ENCODE data around the gene INTS6. TPM values are rescaled to one million over a fixed set of nuclear protein-coding genes. Genes with fewer than 3 reads are reported as not detected.
"Not testable (repeated sequence)": the region's sequence is repeated elsewhere in the genome, so short reads cannot be mapped to it uniquely, and the experiment has no call there.

Gene INTS6
- total RNA-seq, 2 donors from 2014 or later, result 32.1 to 35.4 TPM

DNA sequence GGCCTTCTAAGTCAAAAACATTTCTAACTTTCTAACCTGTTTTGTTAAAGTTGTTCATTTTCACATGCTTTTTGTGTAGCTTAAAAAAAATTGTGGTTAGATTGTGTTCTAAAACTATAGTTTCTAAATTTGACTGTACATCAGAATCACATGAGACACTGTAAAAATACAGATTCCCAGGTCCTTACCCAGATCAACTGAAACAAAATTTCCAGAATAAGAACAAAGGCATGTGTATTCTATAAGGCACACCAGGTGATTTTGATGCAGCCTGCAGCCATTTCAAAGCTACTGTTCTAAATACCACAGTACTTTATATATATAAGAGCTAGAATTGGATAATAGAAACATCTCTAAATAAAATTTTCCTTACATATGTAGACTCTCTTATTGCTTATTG is 29.1 kb downstream of the INTS6 start:
- intact Hi-C loops (cut with DNase I, micrococcal nuclease), result no loop called here
- ATAC-seq (no peak), DNase-seq (no peak)

DNA sequence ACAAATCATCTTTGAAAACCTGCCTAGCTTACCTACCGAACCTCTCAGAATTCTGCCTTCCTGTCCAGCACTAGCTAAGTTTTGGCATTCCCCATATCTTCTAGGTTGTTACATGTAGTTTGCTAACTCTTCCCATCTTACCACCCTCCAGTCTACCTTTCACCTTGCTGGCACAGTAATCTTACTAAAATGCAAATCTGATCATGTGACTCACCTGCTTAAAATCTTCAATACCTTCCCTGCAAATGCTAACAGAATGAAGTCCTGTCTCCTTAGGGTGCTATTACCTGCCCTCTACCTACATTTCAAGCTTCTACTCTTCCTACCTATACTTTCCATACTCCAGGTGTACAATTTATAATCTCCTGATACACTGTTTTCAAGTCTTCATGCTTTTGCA is 30.4 kb downstream of the INTS6 start:
- intact Hi-C loops (cut with DNase I, micrococcal nuclease), result no loop called here
- DNase-seq, result no peak
- peak; percentile 15 for ATAC-seq

DNA sequence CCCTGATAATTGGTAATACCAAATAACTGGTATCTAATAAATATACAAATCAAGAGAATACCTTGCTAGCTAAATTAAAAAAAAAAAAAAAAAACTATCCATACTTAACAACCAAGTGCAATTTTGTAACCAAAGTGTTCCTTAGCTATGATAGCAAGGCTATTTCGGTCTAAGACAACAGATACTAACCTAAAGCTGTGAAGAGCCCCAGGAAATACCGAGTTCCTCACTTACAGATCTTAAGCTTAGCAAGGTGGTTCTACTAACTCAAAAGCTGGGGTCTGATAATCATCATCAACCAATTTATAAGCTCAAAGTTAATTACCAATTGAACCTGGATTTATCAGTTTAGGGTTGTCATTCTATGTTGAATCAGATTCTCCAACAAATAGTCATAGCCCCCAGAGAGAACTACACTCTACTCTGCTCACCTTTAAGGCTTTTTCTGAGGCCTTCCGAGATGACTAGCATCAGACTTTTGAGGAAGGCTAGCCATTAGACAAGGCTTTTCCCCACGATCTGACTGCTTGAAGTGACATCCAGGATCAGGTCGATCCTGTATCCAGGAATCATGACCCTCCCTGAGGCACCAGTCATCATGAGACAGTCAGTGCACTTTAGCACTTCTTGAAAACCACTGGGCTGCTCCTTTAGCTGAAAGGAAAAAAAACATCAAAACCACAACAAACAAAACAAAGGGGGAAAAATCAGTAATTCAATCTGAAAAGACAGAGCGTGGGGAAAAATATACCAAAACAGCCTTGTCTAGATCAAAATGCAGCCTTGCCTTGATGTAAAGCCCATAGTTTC is 31.9 kb downstream of the INTS6 start:
- intact Hi-C loops (cut with DNase I, micrococcal nuclease), result no loop called here
- DNase-seq (no peak), ATAC-seq (no peak)

DNA sequence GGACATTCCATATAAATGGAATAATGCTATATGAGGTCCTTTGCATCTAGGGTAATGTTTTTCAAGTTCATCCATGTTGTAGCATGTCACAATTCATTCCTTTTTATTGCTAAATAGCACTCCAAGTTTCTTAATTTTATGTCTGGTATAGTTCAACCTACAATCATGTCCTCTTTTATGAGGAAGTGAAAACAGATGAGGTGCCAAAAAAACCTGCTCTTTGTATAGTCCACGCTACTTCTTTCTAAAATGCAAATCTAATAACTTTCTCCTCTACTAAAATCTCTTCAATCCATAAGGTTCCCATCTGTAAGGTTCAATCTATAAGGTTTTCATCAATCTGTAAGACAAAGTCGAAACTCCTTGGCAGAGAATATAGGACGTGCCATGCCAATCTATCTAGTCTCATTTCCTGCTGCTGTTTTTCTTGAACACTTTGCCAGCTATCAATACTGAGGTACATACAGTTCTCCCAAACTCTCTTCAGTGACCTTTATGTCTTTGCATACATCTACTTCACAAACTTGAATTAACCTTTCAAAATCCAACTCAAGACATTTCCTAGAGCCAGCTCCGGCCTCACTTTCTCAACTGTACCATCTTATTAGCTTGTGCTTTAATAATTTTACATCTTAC is 33.7 kb downstream of the INTS6 start:
- ATAC-seq, result peak; percentile 45

DNA sequence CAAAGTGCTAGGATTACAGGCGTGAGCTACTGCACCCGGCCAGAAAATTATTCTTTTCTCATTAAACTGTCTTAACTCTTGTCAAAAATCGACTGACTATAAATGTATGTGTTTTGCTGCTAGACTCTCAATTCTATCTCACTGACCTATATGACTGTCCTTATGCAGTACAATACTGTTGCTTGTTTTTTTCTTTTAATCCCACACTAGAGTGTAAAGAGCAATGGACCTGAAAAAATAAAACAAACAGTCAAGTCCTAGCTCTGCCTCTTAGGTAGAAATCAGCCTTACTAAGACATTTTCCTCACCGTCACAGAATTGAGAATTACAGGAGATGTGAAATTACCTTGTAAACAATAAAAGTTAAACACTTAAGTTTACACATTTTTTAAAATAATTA is 35.1 kb downstream of the INTS6 start:
- intact Hi-C loops (cut with DNase I, micrococcal nuclease), result no loop called here
- ATAC-seq (no peak), DNase-seq (no peak)

More for the DNA sequence above, 33.7 kb downstream of the INTS6 start:
- DNase-seq, result no peak
- intact Hi-C loops (cut with DNase I, micrococcal nuclease), result no loop called here

DNA sequence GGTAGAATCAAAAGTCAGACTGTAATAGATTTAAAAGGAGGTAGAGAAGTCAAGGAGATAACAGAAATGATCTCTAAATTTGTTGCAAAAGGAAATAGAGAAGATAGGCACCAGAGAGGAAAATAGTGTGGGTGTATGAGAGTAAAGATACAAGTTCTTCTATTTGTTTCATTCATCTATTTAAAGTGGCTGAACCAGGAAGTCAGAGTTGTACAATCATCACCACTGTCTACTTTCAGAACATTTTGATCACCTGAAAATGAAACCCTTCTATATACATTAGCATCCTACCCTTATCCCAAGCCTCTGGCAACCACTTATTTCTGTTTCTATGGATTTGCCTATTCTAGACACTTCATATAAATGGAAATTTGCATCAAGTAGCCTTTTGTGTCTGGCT is 36.7 kb downstream of the INTS6 start:
- intact Hi-C loops (cut with DNase I, micrococcal nuclease), result no loop called here
- no peak for DNase-seq
- ATAC-seq, result no peak

DNA sequence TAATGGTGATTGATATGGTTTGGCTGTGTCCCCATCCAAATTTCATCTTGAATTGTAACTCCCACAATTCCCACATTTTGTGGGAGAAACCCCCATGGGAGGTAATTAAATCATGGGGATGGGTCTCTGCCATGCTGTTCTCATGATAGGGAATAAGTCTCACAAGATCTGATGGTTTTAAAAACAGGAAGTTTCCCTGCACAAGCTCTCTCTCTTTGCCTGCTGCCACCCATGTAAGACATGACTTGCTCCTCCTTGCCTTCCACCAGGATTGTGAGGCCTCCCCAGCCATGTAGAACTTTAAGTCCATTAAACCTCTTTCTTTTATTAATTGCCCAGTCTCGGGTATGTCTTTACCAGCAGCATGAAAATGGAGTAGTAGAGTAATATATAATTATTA is 37.5 kb downstream of the INTS6 start:
- ATAC-seq; DNase-seq; intact Hi-C loops (cut with DNase I, micrococcal nuclease): not testable (repeated sequence)

DNA sequence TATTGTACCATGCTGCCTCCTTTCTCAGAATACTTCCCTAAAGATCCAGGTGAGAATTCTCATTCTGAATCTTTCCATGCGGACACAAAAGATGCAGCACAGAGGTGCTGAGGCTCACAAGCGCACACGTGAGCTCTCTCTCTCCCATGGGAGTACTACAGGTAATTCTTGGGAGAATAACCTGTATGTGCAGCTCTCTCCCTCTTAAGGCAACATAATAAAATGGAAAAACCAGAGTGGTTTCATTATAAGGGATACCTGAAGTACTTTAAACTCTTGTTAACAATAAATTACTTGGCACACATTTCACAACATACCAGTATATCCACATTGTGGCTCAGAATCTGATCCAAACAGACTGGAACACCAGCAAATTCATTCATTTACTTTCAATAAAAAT is 40.4 kb downstream of the INTS6 start:
- DNase-seq, result no peak
- peak; percentile 26 for ATAC-seq
- intact Hi-C loops (cut with DNase I, micrococcal nuclease), result no loop called here

DNA sequence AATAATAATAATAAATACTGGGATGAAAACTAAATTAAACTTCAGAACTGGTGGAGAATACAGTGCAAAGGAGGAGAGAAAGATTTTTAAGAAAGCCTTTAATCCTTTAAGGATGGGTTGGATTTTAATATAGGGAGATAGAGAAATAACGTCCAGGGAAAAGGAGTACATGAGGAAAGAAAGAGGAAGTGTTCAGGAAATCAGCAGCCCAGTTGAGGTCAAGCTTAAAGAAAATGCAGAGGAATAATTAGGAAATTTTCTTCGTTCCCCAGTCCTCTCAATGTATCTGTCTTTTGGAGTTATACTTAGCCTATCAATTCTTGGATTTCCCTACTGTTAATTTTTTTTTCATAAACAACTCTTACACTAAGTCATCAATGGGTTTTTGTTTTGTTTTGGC is 47.7 kb downstream of the INTS6 start:
- DNase-seq (no peak), ATAC-seq (no peak)
- intact Hi-C loops (cut with DNase I, micrococcal nuclease), result no loop called here

DNA sequence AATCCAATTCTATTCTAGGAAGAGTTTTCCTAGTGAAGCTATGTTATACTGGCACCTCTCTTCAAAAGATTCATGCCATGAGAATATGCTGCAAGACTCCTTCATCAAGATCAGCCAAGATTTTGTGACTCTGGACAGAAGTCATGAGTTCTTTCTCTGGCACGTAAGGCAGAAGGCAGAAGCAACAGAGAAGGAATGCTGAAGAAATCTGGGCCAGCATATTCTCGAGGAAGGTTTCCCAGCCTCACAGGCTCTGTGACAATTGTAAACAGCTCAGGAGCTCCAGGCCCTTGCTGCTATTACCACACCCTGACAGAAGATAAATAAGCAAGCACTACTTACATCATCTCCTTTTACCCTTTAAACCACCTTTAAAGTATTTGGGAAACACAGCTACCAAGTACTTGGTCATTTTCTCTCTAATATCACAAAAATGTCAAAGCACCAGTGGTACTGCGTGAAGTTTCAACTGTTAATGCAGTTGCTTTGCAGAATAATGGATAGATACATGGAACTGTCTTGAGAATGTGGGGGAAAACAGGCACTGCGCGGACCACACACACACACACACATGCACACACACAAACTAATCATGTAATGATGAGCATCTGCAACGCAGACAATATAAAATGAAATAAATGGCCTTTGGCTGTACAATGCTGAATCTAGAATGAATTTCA is 55.4 kb downstream of the INTS6 start:
- intact Hi-C loops (cut with DNase I, micrococcal nuclease), result no loop called here
- peak; percentile 65 for ATAC-seq
- DNase-seq, result no peak

DNA sequence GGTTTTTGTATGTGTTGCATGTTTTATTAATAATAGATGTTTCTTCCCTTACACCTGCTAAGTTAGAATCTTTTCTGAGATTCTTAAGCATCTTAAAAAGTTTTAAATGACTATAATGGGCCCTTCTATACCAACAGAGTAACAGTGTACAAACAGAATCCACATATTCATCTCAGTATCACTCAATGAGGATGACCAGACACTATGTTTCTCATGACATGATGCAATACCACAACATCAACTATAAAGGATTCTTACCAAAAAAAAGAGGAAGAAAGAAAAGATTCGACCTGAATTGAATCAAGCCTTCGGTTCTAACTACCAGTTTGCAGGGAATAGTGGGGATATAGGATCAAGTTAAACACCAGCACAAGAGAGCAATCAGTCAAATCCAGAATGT is 56.5 kb downstream of the INTS6 start:
- no peak for ATAC-seq
- intact Hi-C loops (cut with DNase I, micrococcal nuclease), result no loop called here

DNA sequence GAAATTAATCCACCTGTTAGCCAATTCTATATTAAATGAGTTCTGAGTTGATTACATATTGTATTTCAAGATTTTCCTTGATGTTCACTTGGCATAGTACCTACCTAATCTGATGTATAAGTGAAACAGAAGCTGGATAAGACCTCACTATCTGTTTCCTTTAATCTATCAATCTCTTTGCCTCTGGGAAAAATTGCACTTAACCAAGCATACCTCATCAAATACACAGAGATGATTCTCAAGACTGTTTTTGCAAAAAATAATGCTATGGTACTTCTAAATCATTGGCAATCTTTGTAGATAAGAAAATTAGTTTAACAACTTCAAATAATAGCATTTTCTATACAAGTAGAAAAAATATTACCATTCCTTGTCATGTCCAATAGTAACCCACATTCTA is 58.1 kb downstream of the INTS6 start:
- ATAC-seq, result no peak
- intact Hi-C loops (cut with DNase I, micrococcal nuclease), result no loop called here
- DNase-seq, result no peak

More for the DNA sequence above, 56.5 kb downstream of the INTS6 start:
- DNase-seq, result no peak

DNA sequence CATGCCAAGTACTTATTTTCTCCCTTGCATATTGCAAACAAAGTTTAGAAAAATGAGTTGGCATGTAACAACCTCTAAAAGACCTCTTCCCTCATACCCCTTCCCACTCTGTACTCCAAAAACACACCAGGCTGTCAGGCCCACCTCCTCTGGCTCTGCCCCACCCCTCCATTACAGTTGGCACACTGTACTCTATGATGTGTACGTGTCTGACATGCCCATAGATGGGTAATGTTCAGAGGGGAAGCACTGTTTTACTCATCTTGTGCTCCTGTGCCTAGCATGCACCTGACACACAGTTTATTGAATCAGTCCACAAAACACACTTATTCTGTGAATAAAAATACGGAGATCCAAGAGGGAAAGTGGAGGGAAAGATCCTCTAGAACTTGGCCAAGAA is 67.7 kb downstream of the INTS6 start:
- no peak for ATAC-seq
- DNase-seq, result no peak
- intact Hi-C loops (cut with DNase I, micrococcal nuclease), result no loop called here

DNA sequence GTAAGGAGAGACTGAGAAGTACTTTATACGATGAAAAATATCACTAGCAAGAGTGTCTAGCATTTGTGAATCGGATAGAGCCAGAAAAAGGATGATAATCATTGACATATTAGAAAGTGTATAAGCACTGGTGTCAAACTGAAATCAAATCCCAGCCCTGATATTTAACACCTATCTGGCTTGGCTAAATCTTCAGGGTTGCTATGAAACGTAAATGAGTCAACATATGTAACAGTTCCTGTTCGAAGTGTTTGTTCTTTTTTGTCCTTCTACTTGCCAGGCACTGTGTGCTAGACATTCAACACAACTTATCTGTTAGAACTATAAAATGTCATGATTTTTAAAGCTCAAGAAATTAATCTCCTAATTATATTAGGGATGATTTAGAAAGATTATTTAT is 72.6 kb downstream of the INTS6 start:
- DNase-seq (no peak), ATAC-seq (no peak)
- intact Hi-C loops (cut with DNase I, micrococcal nuclease), result no loop called here

DNA sequence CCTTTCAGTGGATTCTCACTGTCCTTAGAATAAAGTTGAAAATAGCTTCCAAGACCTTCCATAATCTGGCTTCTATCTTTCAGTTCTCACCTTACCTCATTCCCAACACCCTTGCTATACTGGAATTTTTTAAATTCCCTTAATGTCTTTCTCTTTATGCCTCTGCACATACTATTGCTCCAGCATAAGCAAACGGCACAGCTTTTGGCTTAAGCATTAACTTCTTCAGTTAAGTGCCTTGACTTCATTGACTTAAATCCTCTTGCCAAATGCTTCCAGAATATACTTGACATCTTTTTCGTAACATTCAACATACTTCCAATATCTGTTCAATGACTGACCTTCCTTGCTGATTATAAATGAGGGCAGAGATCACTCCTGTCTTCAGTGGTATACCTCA is 79.4 kb downstream of the INTS6 start:
- ATAC-seq (no peak), DNase-seq (no peak)
- intact Hi-C loops (cut with DNase I, micrococcal nuclease), result no loop called here

DNA sequence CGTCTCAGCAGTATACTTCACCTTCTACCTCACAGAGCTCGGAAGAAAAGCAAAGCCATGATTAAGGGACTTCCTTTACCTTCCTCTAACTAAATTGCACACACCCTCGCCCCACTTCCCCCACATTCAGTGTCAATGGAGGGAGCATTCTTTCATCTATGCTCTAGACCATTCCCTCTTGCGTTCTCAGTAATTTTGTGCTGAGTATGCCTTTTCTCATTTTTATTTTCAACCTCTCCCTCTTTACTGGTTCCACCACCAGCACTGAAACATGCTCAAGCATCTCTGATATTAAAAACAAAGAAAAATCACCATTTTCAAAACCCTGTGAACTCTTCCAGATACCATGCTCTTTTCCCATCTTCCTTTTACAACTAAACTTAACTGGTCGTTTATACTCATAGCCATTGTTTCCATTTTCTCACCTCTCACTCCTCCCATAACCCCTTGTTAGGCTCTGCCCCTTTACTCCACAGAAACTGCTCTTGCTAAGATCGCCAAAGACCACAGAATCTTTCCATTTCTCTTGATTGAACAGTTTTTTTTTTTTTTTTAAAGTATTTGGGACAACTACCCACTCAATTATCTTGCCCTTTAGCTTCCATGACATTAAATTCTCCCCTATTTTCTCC is 81.0 kb downstream of the INTS6 start:
- intact Hi-C loops (cut with DNase I, micrococcal nuclease), result no loop called here
- ATAC-seq, result no peak

DNA sequence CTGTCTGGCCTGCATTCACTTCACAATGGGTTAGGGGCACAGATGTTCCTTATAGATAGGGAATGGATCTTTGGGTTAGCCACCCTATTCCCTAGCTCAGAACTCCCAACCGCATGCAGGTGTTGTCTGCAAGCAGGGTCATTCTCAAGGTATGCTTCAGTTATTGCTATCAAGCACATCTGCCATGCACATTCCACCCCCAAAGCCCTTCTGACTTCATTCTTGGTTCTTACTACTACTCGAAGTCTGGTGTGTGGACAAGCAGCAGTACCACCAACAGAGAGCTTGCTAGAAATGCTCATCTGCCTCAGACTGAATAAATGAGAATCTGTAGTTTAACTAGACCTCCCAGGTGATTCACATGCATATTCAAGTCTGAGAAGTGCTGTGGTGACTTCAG is 82.0 kb downstream of the INTS6 start:
- intact Hi-C loops (cut with DNase I, micrococcal nuclease), result no loop called here
- DNase-seq, result no peak
- ATAC-seq, result no peak

More for the DNA sequence above, 81.0 kb downstream of the INTS6 start:
- no peak for DNase-seq

DNA sequence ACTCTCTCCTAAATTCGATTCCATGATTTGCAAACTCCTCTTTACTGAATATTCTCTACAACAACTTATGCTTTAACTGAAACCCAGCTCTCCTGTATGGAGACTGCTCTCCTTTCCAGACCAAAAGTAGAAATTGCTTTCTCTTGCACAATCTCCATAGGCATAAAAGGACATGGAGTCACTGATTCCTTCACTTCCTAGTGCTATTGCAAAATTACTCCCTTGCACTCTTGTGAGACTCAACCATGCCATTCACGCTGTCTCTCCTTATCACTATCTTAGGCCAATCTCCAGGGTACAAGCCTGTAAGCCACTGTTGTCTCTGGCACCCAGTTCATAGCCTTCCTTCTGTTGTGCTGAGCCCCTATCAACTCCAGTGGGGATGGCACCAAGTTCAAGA is 82.7 kb downstream of the INTS6 start:
- ATAC-seq (no peak), DNase-seq (no peak)
- intact Hi-C loops (cut with DNase I, micrococcal nuclease), result no loop called here

DNA sequence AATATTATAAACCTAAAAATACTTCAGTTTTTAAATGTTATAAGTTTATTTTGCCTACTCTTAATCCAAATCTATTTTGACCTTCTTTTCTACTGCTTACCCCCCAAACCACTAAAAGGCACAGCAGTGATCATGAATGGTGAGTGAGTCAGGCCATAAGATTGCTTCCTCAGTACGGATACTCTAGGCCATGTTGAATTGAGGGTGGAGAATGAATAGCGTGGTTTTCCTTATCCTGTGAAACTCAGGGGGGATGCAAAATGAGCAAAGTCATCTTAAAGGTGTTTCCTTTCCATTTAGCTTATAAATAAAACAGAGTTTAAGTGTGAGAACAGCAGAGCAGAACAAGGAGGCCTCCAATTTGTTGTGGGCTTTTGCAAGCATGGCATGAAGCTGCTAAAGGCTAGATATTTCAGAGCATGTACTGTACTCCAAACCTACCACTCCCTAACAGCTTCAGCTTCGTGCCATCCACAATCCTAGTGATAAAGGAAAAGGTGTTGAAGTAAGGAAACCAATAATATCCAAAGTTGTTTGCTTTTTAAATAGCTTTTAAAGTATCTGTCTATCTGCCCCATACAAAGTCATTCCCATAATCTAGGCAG is 88.3 kb downstream of the INTS6 start:
- intact Hi-C loops (cut with DNase I, micrococcal nuclease), result no loop called here
- no peak for DNase-seq
- no peak for ATAC-seq
